ENCODE measurements around the gene DAAM2.

The DAAM2 gene

GRCh38 chr6:39911513-39912125 lies 119.4 kb downstream of the DAAM2 start:
- no peak for DNase-seq

- no peak for DNase-seq
Observed at GRCh38 chr6:39912446-39912845, 120.3 kb downstream of the DAAM2 start.

- DNase-seq = no peak
Observed at GRCh38 chr6:39913391-39913916, 121.3 kb downstream of the DAAM2 start.

- no peak for DNase-seq
Observed at GRCh38 chr6:39914239-39914638, 122.1 kb downstream of the DAAM2 start.

- DNase-seq = no peak
Observed at GRCh38 chr6:39915866-39916265, 123.7 kb downstream of the DAAM2 start.

- no peak for DNase-seq
Observed at GRCh38 chr6:39917329-39917728, 125.2 kb downstream of the DAAM2 start.

GRCh38 chr6:39917981-39918380 lies 125.8 kb downstream of the DAAM2 start:
- DNase-seq = no peak

- DNase-seq = no peak
Observed at GRCh38 chr6:39918831-39919230, 126.7 kb downstream of the DAAM2 start.

- no peak for DNase-seq
Observed at GRCh38 chr6:39920157-39920556, 128.0 kb downstream of the DAAM2 start.

- no peak for DNase-seq
Observed at GRCh38 chr6:39922821-39923220, 130.6 kb downstream of the DAAM2 start.

- no peak for DNase-seq
Observed at GRCh38 chr6:39923394-39923793, 131.2 kb downstream of the DAAM2 start.

GRCh38 chr6:39923861-39924260 lies 131.7 kb downstream of the DAAM2 start:
- no peak for DNase-seq

GRCh38 chr6:39924283-39924682 lies 132.1 kb downstream of the DAAM2 start:
- no peak for DNase-seq

- no peak for DNase-seq
Observed at GRCh38 chr6:39925191-39925930, 133.2 kb downstream of the DAAM2 start.

GRCh38 chr6:39925931-39926290 lies 133.7 kb downstream of the DAAM2 start:
- no peak for DNase-seq

GRCh38 chr6:39926668-39927067 lies 134.5 kb downstream of the DAAM2 start:
- no peak for DNase-seq

GRCh38 chr6:39927159-39927558 lies 135.0 kb downstream of the DAAM2 start:
- no peak for DNase-seq

GRCh38 chr6:39929039-39929732 lies 137.0 kb downstream of the DAAM2 start:
- no peak for DNase-seq

GRCh38 chr6:39929733-39930461 lies 137.7 kb downstream of the DAAM2 start:
- DNase-seq = no peak

- no peak for DNase-seq
Observed at GRCh38 chr6:39930540-39930939, 138.4 kb downstream of the DAAM2 start.

GRCh38 chr6:39931607-39932006 lies 139.4 kb downstream of the DAAM2 start:
- DNase-seq = no peak

GRCh38 chr6:39932386-39932910 lies 140.3 kb downstream of the DAAM2 start:
- DNase-seq = no peak

GRCh38 chr6:39933669-39934130 lies 141.5 kb downstream of the DAAM2 start:
- DNase-seq = no peak
